GM12892 (cell line): ENCODE data around the gene CGB1.

Experiments used
- POLR2AphosphoS5 ChIP-seq: IDR thresholded peaks from 2 replicates; pipeline ENCODE4 v1.6.1; 2011; ENCODE audit warnings: low read depth, low read length, control low read depth
- TAF1 ChIP-seq: IDR thresholded peaks from 2 replicates; pipeline ENCODE4 v1.6.1; 2011; ENCODE audit warnings: low read depth, mild to moderate bottlenecking, control low read depth, low read length, borderline replicate concordance

- no peak for TF ChIP-seq POLR2AphosphoS5
- TF ChIP-seq TAF1: no peak
Observed at GRCh38 chr19:48990400-48990799, 46.3 kb downstream of the CGB1 start.
